Measurements from ENCODE around the gene PRELID1.
"Not testable (repeated sequence)": the region's sequence is repeated elsewhere in the genome, so short reads cannot be mapped to it uniquely, and the experiment has no call there.

PRELID1 gene

DNA sequence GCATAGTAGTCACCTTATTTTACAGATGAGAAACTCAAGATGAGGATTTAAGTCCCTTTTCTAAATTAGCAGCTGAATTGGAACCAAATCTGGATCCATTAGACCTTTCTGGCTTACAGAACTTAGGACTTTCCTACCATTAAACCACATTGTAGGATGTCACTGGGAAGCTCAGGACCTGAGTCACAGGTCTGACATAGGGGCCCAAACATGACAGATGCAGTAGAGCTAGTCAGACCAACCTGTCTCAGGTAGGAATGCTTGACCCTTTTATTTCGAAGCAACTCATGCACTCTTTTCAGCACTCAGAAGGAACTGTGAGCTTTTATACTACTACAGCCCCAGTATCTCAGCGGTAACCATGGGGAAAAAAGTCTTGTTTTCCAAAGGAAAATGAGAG, 2.6 kb upstream of the PRELID1 start:
- TF ChIP-seq MAX (IDR thresholded peaks at IDR 0.05; ENCODE audit: low read depth, low read length) (no peak), POLR2A (IDR thresholded peaks at IDR 0.05; ENCODE audit: extremely low read depth, insufficient read length) (no peak), MYC (IDR thresholded peaks at IDR 0.05; ENCODE audit: low read depth, low read length) (no peak)
- TF ChIP-seq, protein P1, sequence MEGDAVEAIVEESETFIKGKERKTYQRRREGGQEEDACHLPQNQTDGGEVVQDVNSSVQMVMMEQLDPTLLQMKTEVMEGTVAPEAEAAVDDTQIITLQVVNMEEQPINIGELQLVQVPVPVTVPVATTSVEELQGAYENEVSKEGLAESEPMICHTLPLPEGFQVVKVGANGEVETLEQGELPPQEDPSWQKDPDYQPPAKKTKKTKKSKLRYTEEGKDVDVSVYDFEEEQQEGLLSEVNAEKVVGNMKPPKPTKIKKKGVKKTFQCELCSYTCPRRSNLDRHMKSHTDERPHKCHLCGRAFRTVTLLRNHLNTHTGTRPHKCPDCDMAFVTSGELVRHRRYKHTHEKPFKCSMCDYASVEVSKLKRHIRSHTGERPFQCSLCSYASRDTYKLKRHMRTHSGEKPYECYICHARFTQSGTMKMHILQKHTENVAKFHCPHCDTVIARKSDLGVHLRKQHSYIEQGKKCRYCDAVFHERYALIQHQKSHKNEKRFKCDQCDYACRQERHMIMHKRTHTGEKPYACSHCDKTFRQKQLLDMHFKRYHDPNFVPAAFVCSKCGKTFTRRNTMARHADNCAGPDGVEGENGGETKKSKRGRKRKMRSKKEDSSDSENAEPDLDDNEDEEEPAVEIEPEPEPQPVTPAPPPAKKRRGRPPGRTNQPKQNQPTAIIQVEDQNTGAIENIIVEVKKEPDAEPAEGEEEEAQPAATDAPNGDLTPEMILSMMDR (IDR thresholded peaks at IDR 0.05; ENCODE audit: low read depth, low read length), result no peak
- peak overlapping the region; percentile 16 for H3K4me3 ChIP-seq (ENCODE audit: low read depth, low read length)
- DNase-seq (ENCODE audit: low read depth), result no peak

GRCh38 chr5:177301503-177302165, 2.0 kb upstream of the PRELID1 start:
- peak overlapping the region; percentile 87 for H3K4me3 ChIP-seq (ENCODE audit: low read depth, low read length)
- TF ChIP-seq MAX (IDR thresholded peaks at IDR 0.05; ENCODE audit: low read depth, low read length) (no peak), MYC (IDR thresholded peaks at IDR 0.05; ENCODE audit: low read depth, low read length) (no peak), POLR2A (IDR thresholded peaks at IDR 0.05; ENCODE audit: extremely low read depth, insufficient read length) (no peak)
- TF ChIP-seq, protein P1 (IDR thresholded peaks at IDR 0.05; ENCODE audit: low read depth, low read length), result no peak
- DNase-seq (ENCODE audit: low read depth), result no peak

- H3K4me3 ChIP-seq (ENCODE audit: low read depth, low read length), result peak overlapping the region; percentile 87
- no peak for TF ChIP-seq MYC (IDR thresholded peaks at IDR 0.05; ENCODE audit: low read depth, low read length)
- no peak for TF ChIP-seq POLR2A (IDR thresholded peaks at IDR 0.05; ENCODE audit: extremely low read depth, insufficient read length)
- TF ChIP-seq, protein P1 (IDR thresholded peaks at IDR 0.05; ENCODE audit: low read depth, low read length), result peak; percentile 40
- peak; percentile 31; the same call in 1 of the 2 replicates for TF ChIP-seq MAX (IDR thresholded peaks at IDR 0.05; ENCODE audit: low read depth, low read length)
- peak; percentile 75 for DNase-seq (ENCODE audit: low read depth)
Observed at GRCh38 chr5:177302354-177303110, 1.1 kb upstream of the PRELID1 start.

DNA sequence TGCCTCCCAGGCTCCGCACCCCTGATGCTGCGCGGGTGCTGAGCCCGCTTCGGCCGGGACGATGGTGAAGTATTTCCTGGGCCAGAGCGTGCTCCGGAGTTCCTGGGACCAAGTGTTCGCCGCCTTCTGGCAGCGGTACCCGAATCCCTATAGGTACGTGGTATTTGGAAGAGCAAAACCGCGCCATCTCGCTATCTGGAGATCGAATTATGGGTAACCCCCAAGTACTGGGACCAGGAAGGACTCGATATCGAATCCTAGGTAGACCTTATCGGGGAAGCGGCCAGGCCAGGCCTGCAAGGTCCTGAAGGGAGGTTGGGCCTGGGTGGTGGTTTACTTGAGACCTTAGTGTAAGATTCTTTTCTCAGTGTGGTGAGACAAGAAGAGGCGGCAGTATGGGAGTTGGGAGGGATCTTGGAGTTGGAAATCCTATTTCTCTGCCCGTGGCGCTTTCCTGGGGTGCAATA, 359 bp downstream of the PRELID1 start:
- TF ChIP-seq MAX (IDR thresholded peaks at IDR 0.05; ENCODE audit: low read depth, low read length) (no peak), MYC (IDR thresholded peaks at IDR 0.05; ENCODE audit: low read depth, low read length) (no peak), POLR2A (IDR thresholded peaks at IDR 0.05; ENCODE audit: extremely low read depth, insufficient read length) (no peak)
- TF ChIP-seq, protein P1 (IDR thresholded peaks at IDR 0.05; ENCODE audit: low read depth, low read length), result no peak
- H3K4me3 ChIP-seq (ENCODE audit: low read depth, low read length), result peak overlapping the region; percentile 94
- DNase-seq (ENCODE audit: low read depth), result peak; percentile 46

GRCh38 chr5:177304392-177305119, 957 bp downstream of the PRELID1 start:
- DNase-seq (ENCODE audit: low read depth), result peak; percentile 42
- H3K4me3 ChIP-seq (ENCODE audit: low read depth, low read length), result peak overlapping the region; percentile 94
- TF ChIP-seq, protein P1 (IDR thresholded peaks at IDR 0.05; ENCODE audit: low read depth, low read length), result no peak
- TF ChIP-seq POLR2A (IDR thresholded peaks at IDR 0.05; ENCODE audit: extremely low read depth, insufficient read length), result no peak
- TF ChIP-seq MAX (IDR thresholded peaks at IDR 0.05; ENCODE audit: low read depth, low read length), result no peak

DNA sequence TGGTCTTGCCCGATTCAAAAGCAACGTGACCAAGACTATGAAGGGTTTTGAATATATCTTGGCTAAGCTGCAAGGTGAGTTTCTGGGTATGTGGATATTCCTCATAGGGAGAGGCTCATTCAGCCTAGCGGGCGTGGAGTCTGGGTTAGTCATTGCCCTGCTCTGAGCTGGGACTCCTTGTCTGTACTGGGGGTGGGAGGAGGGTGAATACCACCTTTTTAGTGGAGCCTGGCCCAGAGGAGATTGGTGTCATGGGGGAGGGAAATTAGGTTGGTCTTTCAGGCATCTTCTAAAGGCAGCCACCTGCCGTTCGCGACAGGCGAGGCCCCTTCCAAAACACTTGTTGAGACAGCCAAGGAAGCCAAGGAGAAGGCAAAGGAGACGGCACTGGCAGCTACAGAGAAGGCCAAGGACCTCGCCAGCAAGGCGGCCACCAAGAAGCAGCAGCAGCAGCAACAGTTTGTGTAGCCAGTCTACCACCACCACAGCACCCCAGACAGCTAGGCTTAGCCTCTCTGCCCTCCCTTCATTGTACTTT, 2.6 kb downstream of the PRELID1 start:
- H3K4me3 ChIP-seq (ENCODE audit: low read depth, low read length), result peak overlapping the region; percentile 94
- DNase-seq (ENCODE audit: low read depth), result not testable (repeated sequence)
